Lung (tissue), 12 donors: ENCODE data around the gene STRIP1. TPM values are rescaled to one million over a fixed set of nuclear protein-coding genes. Genes with fewer than 3 reads are reported as not detected.

ENCODE experiments used
- ATAC-seq: fragments of 200-7000 bp; cut with Tn5 transposase; one replicate; pipeline ENCODE4 v1.9.1; 2020; ENCODE audit warnings: moderate number of reproducible peaks; ENCODE audit not compliant: insufficient read depth, low FRiP score
- DNase-seq, 3 donors: peaks; one replicate each; pipeline ENCODE4 v3.0.0-alpha.2; 2013 to 2017
- H3K27ac ChIP-seq, 2 donors: one replicate each; pipeline ENCODE4 v1.5.1; 2013; ENCODE audit warnings: mild to moderate bottlenecking in 2 of 2, moderate library complexity in 2 of 2, control low read depth in 1 of 2, inconsistent platforms in 1 of 2, low read depth in 1 of 2, low read length in 1 of 2
- H3K27me3 ChIP-seq, 3 donors: one replicate each; pipeline ENCODE4 v1.5.1; 2013; ENCODE audit warnings: low read length in 2 of 3; ENCODE audit not compliant: control insufficient read depth in 3 of 3, insufficient read depth in 3 of 3
- H3K36me3 ChIP-seq, 4 donors: one replicate each; pipeline ENCODE4 v1.5.1; 2013; ENCODE audit warnings: low read length in 4 of 4, mild to moderate bottlenecking in 1 of 4, moderate library complexity in 1 of 4; ENCODE audit not compliant: control insufficient read depth in 4 of 4, insufficient read depth in 4 of 4
- H3K4me1 ChIP-seq, 5 donors: one replicate each; pipeline ENCODE4 v1.5.1; 2013; ENCODE audit warnings: low read length in 5 of 5, mild to moderate bottlenecking in 2 of 5, moderate library complexity in 1 of 5; ENCODE audit not compliant: control insufficient read depth in 5 of 5, insufficient read depth in 5 of 5
- H3K4me3 ChIP-seq: one replicate; pipeline ENCODE4 v1.5.1; 2013; ENCODE audit warnings: mild to moderate bottlenecking, control low read depth, moderate library complexity
- H3K9ac ChIP-seq, 2 donors: one replicate each; pipeline ENCODE4 v1.5.1; 2013; ENCODE audit warnings: low read length in 2 of 2, control low read depth in 1 of 2; ENCODE audit not compliant: insufficient read depth in 1 of 2
- H3K9me3 ChIP-seq, 4 donors: one replicate each; pipeline ENCODE4 v1.5.1; 2013; ENCODE audit warnings: low read length in 3 of 4, mild to moderate bottlenecking in 1 of 4, moderate library complexity in 1 of 4; ENCODE audit not compliant: control insufficient read depth in 4 of 4, insufficient read depth in 3 of 4
- WGBS, 2 donors: extraction: QIAGEN DNeasy Blood & Tissue Kit; methylation state at CpG; one replicate each; pipeline ENCODE4 v1.1.7; 2013; 5-methylcytosine and 5-hydroxymethylcytosine counted together
- polyA plus RNA-seq, 2 donors: library from polyadenylated mRNA; stranded (reverse); fragments of 200-250 nt; gene quantifications; one replicate each; pipeline ENCODE4 v1.2.1, GENCODE V29; 2013
- total RNA-seq, 2 donors: library from RNA; depleted of rRNA in 1 of 2; stranded (reverse); fragments of >200 nt in 1 of 2; gene quantifications; one replicate each; pipeline ENCODE4 v1.2.1, GENCODE V29; 2014 to 2021
- TF ChIP-seq, protein P1 (sequence below): IDR thresholded peaks from 2 replicates; pipeline ENCODE4 v1.5.1; 2012; ENCODE audit warnings: mild to moderate bottlenecking; ENCODE audit errors: control extremely low read depth, extremely low read depth
- donor health status: control.
- donor health status: control.
- donor health status: Bipolar disorder and iron deficiency.
- donor health status: healthy.
- donor health status: DM: yes; HTN: yes; CAD: no.

The STRIP1 gene
- total and polyA plus RNA-seq, 4 donors: 11.7 to 68.2 (median 28.5) TPM

DNA sequence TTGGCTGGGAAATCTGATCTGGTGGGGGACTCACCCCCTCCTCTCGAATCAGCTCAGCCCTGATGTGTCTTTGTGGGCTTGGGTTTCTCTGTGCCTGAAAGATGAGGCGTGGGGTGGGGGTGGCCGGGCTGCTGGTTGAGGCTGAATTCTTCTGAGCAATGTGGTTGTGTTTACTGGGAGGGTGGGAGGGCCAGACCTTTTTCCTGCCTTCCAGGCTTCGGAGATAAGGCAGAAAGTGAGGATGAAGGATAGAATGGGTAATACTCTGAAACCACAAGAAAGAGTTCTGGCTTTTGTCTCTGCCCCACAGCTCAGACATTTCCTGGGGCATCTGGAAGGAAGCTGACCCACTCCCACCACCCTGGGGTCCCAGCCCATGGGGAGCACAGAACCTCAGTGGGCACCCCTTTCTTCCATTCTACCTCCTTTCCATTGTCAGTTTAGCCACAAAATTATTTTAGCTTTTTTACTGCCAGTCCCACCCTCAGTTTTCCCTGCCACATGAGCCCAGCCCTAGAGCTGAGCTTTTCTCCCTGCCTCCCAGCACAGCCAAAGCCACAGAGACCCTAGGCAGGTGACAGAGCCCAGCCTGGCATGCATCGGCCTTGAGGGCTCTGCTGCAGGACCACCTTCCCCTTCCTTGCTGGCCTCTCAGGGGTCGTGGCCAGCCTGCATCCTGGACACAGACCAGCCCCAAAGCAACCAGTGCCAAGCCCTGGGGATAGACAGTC is 24.9 kb downstream of the STRIP1 start:
- Histone ChIP-seq H3K4me1 (peaks cover 0 to 3% (median 0%) of the 10 kb centered on the region in 5 donors), H3K27ac (no peak overlapping the region), H3K9ac (no peak overlapping the region), H3K4me3 (no peak overlapping the region), H3K27me3 (no peaks in the 10 kb centered on the region), H3K9me3 (peaks cover 0 to 2% (median 0%) of the 10 kb centered on the region in 4 donors), H3K36me3 (peaks cover 19 to 46% (median 21%) of the 10 kb centered on the region in 4 donors)
- DNase-seq (no peak), ATAC-seq (no peak)
- TF ChIP-seq, protein P1, sequence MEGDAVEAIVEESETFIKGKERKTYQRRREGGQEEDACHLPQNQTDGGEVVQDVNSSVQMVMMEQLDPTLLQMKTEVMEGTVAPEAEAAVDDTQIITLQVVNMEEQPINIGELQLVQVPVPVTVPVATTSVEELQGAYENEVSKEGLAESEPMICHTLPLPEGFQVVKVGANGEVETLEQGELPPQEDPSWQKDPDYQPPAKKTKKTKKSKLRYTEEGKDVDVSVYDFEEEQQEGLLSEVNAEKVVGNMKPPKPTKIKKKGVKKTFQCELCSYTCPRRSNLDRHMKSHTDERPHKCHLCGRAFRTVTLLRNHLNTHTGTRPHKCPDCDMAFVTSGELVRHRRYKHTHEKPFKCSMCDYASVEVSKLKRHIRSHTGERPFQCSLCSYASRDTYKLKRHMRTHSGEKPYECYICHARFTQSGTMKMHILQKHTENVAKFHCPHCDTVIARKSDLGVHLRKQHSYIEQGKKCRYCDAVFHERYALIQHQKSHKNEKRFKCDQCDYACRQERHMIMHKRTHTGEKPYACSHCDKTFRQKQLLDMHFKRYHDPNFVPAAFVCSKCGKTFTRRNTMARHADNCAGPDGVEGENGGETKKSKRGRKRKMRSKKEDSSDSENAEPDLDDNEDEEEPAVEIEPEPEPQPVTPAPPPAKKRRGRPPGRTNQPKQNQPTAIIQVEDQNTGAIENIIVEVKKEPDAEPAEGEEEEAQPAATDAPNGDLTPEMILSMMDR: no peak
- 79 to 87% methylated on average over 6 of the region's 6 CpGs for WGBS, 2 donors

- Histone ChIP-seq H3K27me3 (no peaks in the 10 kb centered on the region), H3K4me3 (no peak overlapping the region), H3K4me1 (peaks cover 0 to 3% (median 0%) of the 10 kb centered on the region in 5 donors), H3K9me3 (peaks cover 0 to 2% (median 0%) of the 10 kb centered on the region in 4 donors), H3K27ac (no peak overlapping the region), H3K36me3 (peaks cover 11 to 40% (median 13%) of the 10 kb centered on the region in 4 donors), H3K9ac (no peak overlapping the region)
- TF ChIP-seq, protein P1: no peak
- ATAC-seq (no peak), DNase-seq (no peak)
- 87 to 94% methylated on average over 9 of the region's 9 CpGs for WGBS, 2 donors
Measured at GRCh38 chr1:110060034-110060661, 25.7 kb downstream of the STRIP1 start.

- TF ChIP-seq, protein P1: no peak
- ATAC-seq: no peak
Measured at GRCh38 chr1:110060662-110061060, 26.2 kb downstream of the STRIP1 start.

More at GRCh38 chr1:110060662-110061060, 26.2 kb downstream of the STRIP1 start:
- Histone ChIP-seq H3K4me3 (no peak overlapping the region), H3K9ac (no peak overlapping the region), H3K9me3 (peaks cover 0 to 2% (median 0%) of the 10 kb centered on the region in 4 donors), H3K4me1 (peaks cover 0 to 3% (median 0%) of the 10 kb centered on the region in 5 donors), H3K36me3 (peaks cover 9 to 36% (median 12%) of the 10 kb centered on the region in 4 donors), H3K27ac (no peak overlapping the region), H3K27me3 (no peaks in the 10 kb centered on the region)
- no peak for DNase-seq
- WGBS, 2 donors: 91 to 97% methylated on average over 7 of the region's 7 CpGs
